ENCODE results near the gene RFESD.
"Not testable (repeated sequence)": the region's sequence is repeated elsewhere in the genome, so short reads cannot be mapped to it uniquely, and the experiment has no call there.

Gene RFESD

DNA sequence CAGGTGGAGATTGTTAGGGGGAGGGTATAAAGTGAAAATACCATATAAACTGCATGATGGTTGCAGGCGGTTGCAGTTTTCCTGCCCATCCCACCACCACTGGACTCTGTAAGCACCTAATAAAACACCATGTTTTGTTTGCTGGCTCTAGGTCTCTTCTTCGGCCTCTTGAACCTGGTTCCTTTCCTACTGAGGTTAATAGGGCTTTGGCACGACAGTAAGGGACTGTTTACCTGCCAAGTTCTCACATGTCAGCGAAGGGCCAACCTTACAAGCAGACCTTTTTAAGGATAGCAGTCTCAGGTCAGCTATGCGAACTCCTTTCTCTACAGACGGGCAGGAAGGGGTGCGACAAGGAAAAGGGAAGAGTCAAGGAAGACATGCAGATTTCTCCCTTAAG, 3.4 kb upstream of the RFESD start:
- CTCF ChIA-PET, result interaction anchor here (0.7 to 8.4 kb wide), 17 partner anchors 9 to 209 kb away, joined by 3 to 222 read pairs (median 6); no protein-coding TSS in a partner anchor
- H3K4me3 ChIP-seq (ENCODE audit: low read depth, low read length), result no peak overlapping the region
- no peak for DNase-seq (ENCODE audit: low read depth, low spot score)
- TF ChIP-seq, protein P1, sequence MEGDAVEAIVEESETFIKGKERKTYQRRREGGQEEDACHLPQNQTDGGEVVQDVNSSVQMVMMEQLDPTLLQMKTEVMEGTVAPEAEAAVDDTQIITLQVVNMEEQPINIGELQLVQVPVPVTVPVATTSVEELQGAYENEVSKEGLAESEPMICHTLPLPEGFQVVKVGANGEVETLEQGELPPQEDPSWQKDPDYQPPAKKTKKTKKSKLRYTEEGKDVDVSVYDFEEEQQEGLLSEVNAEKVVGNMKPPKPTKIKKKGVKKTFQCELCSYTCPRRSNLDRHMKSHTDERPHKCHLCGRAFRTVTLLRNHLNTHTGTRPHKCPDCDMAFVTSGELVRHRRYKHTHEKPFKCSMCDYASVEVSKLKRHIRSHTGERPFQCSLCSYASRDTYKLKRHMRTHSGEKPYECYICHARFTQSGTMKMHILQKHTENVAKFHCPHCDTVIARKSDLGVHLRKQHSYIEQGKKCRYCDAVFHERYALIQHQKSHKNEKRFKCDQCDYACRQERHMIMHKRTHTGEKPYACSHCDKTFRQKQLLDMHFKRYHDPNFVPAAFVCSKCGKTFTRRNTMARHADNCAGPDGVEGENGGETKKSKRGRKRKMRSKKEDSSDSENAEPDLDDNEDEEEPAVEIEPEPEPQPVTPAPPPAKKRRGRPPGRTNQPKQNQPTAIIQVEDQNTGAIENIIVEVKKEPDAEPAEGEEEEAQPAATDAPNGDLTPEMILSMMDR (IDR thresholded peaks at IDR 0.05; ENCODE audit: insufficient read depth, low read length, missing control alignments), result no peak
- POLR2A ChIA-PET, result no interaction called here

DNA sequence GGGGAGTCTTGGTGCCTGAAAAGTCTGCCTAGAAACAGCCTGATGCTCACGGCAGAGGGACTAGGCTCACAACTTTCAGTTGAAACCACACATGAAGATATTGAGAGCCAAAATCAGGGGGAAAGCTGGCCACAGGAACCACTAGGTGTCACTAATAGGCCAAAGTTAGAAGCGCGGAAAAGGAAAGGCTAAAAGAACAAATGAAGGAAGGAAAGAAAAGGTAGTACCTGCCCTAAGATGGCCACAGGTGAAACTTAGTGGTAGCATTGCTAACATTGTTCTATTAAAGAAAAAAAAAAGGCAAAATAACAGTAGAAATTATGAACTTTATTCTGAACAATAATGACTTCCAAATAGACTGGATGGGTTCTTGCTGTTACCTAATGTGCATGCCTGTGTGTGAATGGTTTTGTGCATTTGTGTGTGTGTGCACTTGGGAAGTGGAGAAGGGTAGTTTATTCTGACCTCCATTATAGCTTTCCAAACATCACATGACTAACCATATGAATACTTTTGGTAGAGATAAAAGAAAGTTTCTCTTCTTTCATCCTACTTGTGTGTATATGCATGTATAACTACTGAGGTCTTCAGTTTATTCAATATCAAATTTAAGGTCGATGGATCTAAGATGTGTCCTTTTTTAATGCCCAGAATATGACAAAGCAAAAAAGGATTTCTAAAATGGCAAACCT, 2.1 kb upstream of the RFESD start:
- no peak for DNase-seq (ENCODE audit: low read depth, low spot score)
- TF ChIP-seq, protein P1 (IDR thresholded peaks at IDR 0.05; ENCODE audit: insufficient read depth, low read length, missing control alignments), result peak; percentile 67
- no peak overlapping the region for H3K4me3 ChIP-seq (ENCODE audit: low read depth, low read length)
- POLR2A ChIA-PET, result no interaction called here
- CTCF ChIA-PET, result interaction anchor here (0.7 to 8.4 kb wide), 37 partner anchors 10 to 696 kb away, joined by 3 to 222 read pairs (median 4); partner anchors contain the start of gene RHOBTB3

DNA sequence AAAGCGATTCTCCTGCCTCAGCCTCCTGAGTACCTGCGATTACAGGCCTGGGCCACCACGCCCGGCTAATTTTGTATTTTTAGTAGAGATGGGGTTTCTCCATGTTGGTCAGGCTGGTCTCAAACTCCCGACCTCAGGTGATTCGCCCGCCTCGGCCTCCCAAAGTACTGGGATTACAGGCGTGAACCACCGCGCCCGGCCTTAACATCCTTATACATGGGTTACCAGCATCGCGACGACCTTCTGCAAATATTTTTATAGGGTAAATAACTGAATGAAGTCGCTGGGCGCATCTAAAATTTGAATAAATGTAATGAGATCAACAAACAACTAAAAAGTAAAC, 380 bp upstream of the RFESD start:
- H3K4me3 ChIP-seq (ENCODE audit: low read depth, low read length); DNase-seq (ENCODE audit: low read depth, low spot score): not testable (repeated sequence)
- ChIA-PET POLR2A (interaction anchor here (0.9 to 1.9 kb wide), 10 partner anchors 9 to 206 kb away, joined by 3 to 17 read pairs (median 3); partner anchors contain the start of genes ARSK, RHOBTB3 and SKIC3), CTCF (interaction anchor here (0.9 to 8.4 kb wide), 16 partner anchors 9 to 200 kb away, joined by 3 to 222 read pairs (median 6); partner anchors contain the start of gene RHOBTB3)

DNA sequence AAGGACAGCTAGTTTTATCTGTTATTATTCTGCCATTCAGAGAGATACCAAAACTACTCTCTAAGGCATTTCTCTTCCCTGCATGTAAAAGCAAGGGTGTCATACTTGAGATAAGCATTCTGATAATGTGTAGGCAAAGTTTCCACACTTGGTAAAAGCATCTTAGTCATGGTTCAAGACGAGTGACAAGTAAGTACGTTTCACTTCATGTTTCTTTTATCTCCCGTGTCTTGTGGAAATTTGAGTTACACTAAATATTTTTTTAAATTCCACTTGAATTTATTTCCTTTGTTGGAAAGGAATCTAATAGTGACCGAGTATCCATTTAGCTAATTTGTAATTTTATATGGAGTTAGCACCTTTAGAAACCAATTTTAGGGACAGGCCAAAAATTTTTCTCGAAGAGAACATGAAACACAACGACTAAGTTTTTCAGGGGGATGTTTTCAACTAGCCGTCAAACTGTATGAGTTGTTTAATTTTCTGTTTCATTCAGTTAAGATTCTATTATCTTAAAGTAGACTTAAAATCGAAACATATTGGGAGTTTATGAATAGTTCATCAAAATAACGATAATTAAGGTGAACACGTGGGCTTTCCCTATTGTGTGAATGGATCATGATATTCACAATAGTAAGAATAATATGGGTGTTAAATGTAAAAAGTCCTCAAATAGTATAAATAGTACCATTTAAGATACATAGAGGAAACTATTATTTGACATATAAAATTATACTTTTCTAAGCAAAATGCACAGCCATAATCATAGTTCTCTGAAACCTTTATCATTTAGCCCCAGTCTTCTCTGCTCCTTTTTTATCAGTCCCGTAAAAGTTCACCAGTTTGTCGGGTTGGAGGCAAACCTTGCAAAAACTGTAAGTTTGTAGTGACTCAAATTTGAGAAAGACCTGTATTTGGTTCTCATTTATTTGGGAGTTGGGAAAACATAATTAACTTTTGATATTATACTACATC, 1.6 kb downstream of the RFESD start:
- TF ChIP-seq, protein P1 (IDR thresholded peaks at IDR 0.05; ENCODE audit: insufficient read depth, low read length, missing control alignments), result no peak
- POLR2A ChIA-PET, result interaction anchor here (1.9 kb wide), 1 partner anchor 83 kb away, joined by 17 read pairs; the partner anchor contains the start of gene RHOBTB3
- no peak overlapping the region for H3K4me3 ChIP-seq (ENCODE audit: low read depth, low read length)
- CTCF ChIA-PET, result interaction anchor here (0.5 to 8.4 kb wide), 12 partner anchors 13 to 198 kb away, joined by 3 to 222 read pairs (median 5); partner anchors contain the start of gene RHOBTB3
- no peak for DNase-seq (ENCODE audit: low read depth, low spot score)

DNA sequence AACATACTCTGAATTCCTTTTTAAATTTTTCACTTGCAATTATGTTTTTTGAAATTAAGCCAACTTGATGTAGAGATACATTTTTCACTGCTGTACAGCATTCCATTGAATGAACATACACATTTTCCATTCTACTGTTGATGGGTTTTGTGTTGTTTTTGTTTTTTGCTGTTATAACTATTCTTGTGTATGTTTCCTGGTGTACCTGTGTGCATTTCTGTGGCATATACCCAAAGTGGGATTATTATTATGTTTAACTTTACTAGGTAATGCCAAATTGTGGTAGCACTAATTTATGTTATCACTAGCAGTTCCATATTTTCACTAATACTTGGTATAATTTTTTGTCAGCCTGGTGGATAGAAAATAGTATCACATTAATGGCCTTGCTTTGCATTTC, 2.7 kb downstream of the RFESD start:
- CTCF ChIA-PET, result interaction anchor here (0.7 kb wide), 1 partner anchor 15 kb away, joined by 5 read pairs; no protein-coding TSS in a partner anchor
- H3K4me3 ChIP-seq (ENCODE audit: low read depth, low read length), result no peak overlapping the region
- POLR2A ChIA-PET, result no interaction called here
- TF ChIP-seq, protein P1 (IDR thresholded peaks at IDR 0.05; ENCODE audit: insufficient read depth, low read length, missing control alignments), result no peak
- no peak for DNase-seq (ENCODE audit: low read depth, low spot score)

DNA sequence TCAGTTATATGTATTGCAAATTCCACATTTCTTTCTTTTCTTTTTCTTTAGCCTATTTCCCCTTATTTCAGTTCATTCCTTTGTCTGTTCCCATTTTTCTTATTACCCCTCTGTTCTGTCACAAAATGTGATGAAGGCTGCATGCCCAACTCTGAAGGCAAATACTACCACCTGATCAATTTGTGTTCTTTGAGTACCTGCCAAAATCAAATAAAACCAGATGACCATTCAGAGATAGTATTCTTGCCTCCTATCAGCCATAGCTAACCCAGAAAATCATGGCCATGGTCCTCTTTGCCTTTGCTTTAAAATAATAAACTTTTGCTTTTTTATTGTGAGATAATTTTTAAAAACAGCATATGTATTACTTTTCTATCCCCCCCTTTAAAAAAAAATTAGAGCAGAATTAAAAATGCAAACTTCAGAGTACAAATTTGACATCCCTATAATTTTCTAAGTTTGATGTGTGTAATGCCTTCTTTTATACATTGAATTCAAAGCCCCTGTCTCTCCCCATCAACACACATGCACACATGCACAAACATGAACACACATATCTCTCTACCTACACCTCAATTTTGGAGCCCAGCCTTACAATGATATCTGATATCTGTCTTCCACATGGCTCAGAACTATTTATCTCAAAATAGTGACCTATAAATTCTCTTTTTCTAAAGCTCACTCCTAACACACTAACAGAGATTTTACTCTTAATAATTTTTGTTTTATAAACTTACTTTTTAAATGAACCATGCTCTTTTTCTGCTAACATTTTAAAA, 3.5 kb downstream of the RFESD start:
- H3K4me3 ChIP-seq (ENCODE audit: low read depth, low read length), result no peak overlapping the region
- ChIA-PET POLR2A (no interaction called here), CTCF (interaction anchor here (0.9 to 2.6 kb wide), 2 partner anchors 8 to 14 kb away, joined by 5 to 21 read pairs; no protein-coding TSS in a partner anchor)
- TF ChIP-seq, protein P1 (IDR thresholded peaks at IDR 0.05; ENCODE audit: insufficient read depth, low read length, missing control alignments), result no peak
- no peak for DNase-seq (ENCODE audit: low read depth, low spot score)
